Subcutaneous adipose tissue (tissue), 4 donors: ENCODE data around the gene ONECUT2. TPM values are rescaled to one million over a fixed set of nuclear protein-coding genes. Genes with fewer than 3 reads are reported as not detected.

Experiments used
- total RNA-seq, 4 donors: library from RNA; depleted of rRNA; stranded (reverse); fragments of >200 nt; gene quantifications; one replicate each; pipeline ENCODE4 v1.1.0, GENCODE V29; 2016
- TF ChIP-seq, protein P1 (sequence below): fragments of 450-650 bp; IDR thresholded peaks from one replicate; pipeline ENCODE4 v1.5.1; 2016; ENCODE audit warnings: low read depth, mild to moderate bottlenecking, control low read depth, antibody characterized with exemption, moderate library complexity

Gene ONECUT2
- total RNA-seq, 4 donors from 2014 or later: not detected

- TF ChIP-seq, protein P1, sequence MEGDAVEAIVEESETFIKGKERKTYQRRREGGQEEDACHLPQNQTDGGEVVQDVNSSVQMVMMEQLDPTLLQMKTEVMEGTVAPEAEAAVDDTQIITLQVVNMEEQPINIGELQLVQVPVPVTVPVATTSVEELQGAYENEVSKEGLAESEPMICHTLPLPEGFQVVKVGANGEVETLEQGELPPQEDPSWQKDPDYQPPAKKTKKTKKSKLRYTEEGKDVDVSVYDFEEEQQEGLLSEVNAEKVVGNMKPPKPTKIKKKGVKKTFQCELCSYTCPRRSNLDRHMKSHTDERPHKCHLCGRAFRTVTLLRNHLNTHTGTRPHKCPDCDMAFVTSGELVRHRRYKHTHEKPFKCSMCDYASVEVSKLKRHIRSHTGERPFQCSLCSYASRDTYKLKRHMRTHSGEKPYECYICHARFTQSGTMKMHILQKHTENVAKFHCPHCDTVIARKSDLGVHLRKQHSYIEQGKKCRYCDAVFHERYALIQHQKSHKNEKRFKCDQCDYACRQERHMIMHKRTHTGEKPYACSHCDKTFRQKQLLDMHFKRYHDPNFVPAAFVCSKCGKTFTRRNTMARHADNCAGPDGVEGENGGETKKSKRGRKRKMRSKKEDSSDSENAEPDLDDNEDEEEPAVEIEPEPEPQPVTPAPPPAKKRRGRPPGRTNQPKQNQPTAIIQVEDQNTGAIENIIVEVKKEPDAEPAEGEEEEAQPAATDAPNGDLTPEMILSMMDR: no peak
These were observed 3.8 kb downstream of the ONECUT2 start for GRCh38 chr18:57438743-57439608.

DNA sequence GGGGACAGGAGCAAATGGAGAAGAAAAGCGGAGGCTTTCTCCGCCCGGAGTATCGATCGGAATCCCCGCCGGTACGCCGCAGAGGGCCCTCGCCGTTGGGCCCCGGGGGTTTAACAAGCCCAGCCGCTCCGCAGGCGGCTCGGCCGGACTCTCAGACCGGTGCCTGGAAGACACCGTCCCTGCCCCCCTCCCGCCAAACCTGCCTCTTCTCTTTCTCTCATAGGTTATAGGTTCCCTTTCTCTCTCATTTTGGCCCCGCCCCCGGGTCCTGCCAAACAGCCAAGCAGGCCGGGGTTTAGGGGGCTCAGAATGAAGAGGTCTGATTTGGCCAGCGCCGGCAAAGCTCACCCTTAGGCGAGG is 4.4 kb downstream of the ONECUT2 start:
- TF ChIP-seq, protein P1: no peak

DNA sequence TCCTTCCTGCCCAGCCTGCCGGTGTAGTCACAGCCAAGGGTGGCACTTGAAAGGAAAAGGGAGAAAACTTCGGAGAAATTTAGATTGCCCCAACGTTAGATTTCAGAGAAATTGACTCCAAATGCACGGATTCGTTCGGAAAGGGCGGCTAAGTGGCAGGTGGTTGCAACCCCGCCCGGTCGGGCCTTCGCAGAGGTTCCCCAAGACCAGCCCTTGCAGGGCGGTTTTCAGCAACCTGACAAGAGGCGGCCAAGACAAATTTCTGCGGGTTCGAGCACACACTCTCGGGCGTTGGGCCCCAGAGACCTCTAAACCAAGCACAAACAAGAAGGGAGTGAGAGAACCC is 4.8 kb downstream of the ONECUT2 start:
- TF ChIP-seq, protein P1: no peak

DNA sequence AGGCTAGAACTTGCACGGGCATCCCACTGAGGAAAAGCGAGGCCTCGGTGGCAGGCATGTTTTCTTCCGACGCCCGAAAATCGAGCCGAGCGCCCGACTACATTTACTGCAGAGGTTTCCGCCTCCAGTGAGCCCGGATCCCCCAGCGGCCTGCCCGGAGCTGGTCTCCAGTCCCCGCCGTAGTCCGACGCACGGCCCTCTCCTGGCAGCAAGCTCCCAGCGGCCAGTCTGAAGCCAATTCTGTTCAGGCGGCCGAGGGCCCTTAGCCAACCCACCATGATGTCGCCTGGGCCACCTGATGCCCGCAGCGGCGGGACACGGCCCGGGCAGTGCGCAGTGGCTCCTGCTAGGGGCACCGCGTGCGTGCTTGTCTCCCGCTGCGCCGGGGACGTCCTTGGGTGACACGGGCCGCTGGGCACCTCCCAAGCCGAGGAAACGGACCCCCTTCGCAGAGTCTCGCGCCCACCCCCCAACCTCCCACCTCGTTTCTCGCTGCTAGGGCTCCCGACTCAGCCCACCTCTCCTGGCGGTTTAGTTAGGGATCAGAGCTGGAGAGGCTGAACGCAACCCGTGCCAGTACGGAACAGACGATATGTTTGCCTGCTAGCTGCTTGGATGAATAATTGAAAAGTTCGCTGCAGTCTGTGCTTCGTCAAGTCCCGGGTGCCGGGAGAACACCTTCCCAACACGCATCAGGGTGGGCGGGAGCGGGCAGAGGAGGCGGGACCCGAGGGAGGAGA is 5.3 kb downstream of the ONECUT2 start:
- TF ChIP-seq, protein P1: no peak

GRCh38 chr18:57441071-57441794 is 6.1 kb downstream of the ONECUT2 start:
- TF ChIP-seq, protein P1: no peak

DNA sequence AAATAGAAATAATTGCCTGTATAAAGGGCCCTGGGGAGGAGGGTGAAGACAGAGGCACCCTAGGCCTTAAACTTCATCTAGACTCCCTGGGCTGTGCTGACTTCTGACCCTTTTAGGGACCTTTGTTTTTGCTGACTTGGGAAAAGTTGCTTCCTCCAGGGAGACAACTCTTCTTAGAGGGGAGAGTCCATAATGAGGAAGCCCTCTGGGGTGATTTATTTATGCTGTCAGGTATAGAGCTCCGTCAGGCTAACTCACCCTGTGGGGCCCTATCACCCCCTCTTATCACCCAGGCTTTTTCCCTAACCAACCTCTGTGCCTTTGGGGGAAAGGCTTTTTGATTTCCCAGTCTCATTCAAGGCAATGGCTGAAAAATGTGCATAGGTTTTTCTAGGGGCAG is 8.1 kb downstream of the ONECUT2 start:
- TF ChIP-seq, protein P1: no peak

- TF ChIP-seq, protein P1: no peak
These were observed 8.5 kb downstream of the ONECUT2 start for GRCh38 chr18:57443702-57444101.
